ENCODE measurements around the gene ANKRD36B.
A peak's percentile ranks its signal among the peaks of the same experiment; 100 is the strongest.
"Not testable (repeated sequence)": the region's sequence is repeated elsewhere in the genome, so short reads cannot be mapped to it uniquely, and the experiment has no call there.

The ANKRD36B gene

DNA sequence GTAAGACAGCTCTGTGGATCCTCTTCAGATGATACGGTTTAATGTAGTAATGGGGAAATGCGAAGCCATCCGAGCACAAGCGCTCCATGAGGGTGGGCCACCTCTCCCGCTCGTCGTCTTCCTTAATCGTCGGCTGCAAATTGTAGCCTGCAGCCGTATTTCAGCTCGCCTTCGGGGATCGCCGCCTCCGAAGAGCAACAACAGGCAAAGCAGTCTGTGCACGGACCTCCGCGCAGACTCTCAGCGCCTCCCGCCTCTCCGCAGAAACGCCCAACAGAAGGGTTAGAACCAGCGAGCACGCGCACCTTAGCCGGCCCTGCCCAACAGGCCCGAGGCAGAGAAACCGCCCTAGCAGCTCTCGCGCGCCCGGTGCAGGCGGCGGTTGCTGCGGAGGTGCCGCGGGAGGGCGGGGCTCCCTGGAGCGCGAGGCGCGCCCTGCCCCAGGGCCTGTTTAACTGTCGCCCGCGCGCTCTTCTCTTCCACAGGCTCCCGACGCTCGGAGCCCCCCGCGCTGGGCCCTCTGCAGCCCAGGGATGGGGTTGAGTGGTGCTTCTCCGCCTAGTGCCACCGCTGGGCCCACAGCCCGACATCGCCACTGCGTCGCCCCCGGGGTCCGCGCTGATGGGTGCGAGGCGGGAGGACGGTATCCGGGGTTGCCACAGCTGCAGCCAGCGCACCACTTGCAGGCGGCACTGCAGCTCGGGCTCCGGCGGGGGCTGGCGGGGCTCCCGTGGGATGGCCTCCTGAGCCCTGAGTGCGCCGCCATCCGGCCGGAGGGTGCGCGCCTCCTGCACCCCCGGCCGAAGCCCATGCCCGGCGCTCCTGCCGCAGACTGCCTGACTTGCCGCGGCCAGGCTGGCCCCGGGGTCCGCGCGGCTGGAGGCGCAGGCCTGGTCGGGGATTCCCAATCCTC is at the start of gene ANKRD36B:
Gene ANKRD36B, minus strand, starts transcription at position 280 of the 913 bp plus-strand sequence. Its CDS starts 192 bp downstream, at position 88.
- peak within 1 kb of the TSS; percentile 100 for H3K27ac Mint-ChIP-seq
- H3K9me3 Mint-ChIP-seq; H3K36me3 Mint-ChIP-seq (ENCODE audit: low read depth); H3K4me1 Mint-ChIP-seq (ENCODE audit: low read depth): not testable (repeated sequence)
- H3K4me3 Mint-ChIP-seq = peak within 1 kb of the TSS; percentile 100
- peaks cover 18% of the 10 kb centered on the region for H3K27me3 Mint-ChIP-seq (ENCODE audit: low read depth)

DNA sequence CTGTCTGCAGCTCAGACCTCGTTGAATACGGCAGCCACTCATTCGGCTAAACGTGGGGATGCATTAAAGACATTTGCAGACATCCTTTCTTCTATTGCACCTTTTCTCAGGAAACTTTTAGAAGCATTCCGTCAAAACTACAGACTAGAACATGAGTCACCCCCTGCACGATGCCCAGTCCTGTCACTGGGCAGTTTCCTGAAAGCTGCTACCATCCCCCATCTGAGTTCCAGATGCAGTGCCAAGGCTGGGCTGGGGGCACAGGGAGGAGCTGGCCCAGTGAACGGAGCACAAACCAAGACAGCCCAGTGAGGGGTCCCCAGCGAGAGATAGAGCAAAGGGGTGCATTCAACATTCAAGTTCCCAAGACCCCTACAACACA is 36.4 kb upstream of the ANKRD36B start:
- not testable (repeated sequence) for H3K9me3 Mint-ChIP-seq; H3K27ac Mint-ChIP-seq; H3K4me3 Mint-ChIP-seq; H3K36me3 Mint-ChIP-seq (ENCODE audit: low read depth); H3K4me1 Mint-ChIP-seq (ENCODE audit: low read depth)
- H3K27me3 Mint-ChIP-seq (ENCODE audit: low read depth) = peaks cover 21% of the 10 kb centered on the region

DNA sequence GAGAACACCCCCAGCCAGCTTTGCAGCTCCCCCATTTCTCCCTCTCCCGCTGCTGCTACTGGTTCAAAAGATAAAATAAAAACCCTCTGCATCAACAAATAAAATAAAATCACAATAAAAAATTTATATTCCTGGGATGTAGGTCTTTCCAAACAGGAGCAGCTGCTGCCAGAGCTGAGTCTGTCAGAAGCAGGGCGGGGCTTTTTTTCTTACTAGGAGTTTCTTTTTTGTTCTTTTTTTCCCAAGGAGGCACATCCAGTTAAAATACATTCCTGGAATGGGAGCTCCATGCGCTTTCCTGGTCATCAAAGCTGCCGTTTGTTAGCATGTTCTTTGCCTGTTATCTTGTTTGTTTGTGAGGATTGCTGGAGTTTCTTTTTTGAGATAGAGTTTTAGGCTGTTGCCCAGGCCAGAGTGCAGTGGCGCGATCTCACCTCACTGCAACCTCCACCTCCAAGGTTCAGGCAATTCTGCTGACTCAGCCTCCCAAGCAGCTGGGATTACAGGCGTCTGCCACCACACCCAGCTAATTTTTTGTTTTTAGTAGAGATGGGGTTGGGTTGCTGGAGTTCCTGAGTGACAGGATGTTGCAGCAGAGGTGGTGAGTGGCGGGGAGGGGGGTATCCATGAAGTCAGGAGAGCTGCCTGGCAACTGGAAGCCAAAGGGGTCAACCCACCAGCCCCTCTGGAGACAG is 35.8 kb upstream of the ANKRD36B start:
- not testable (repeated sequence) for H3K4me1 Mint-ChIP-seq (ENCODE audit: low read depth); H3K27ac Mint-ChIP-seq; H3K9me3 Mint-ChIP-seq; H3K4me3 Mint-ChIP-seq; H3K36me3 Mint-ChIP-seq (ENCODE audit: low read depth)
- peaks cover 16% of the 10 kb centered on the region for H3K27me3 Mint-ChIP-seq (ENCODE audit: low read depth)

DNA sequence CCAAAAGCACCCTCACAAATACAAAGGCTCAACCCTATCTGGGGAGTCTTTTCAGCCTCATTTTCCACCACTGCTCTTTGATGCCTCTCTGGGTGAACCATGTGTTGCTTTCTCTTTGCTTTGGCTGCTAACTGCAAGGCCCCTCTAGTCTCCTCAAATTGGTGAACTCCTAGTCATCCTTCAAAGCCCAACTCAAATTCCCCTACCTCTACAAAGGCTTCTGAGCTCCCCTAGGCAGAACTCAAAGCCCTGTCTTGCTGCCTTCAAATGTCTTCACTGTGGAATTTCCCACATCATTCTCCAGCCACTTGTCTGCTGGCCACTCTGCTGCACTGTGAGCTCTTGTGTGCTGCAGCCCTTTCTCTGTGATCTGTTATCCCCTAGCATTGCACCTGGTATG is 33.3 kb upstream of the ANKRD36B start:
- not testable (repeated sequence) for H3K9me3 Mint-ChIP-seq; H3K4me1 Mint-ChIP-seq (ENCODE audit: low read depth); H3K4me3 Mint-ChIP-seq; H3K27me3 Mint-ChIP-seq (ENCODE audit: low read depth); H3K27ac Mint-ChIP-seq; H3K36me3 Mint-ChIP-seq (ENCODE audit: low read depth)

DNA sequence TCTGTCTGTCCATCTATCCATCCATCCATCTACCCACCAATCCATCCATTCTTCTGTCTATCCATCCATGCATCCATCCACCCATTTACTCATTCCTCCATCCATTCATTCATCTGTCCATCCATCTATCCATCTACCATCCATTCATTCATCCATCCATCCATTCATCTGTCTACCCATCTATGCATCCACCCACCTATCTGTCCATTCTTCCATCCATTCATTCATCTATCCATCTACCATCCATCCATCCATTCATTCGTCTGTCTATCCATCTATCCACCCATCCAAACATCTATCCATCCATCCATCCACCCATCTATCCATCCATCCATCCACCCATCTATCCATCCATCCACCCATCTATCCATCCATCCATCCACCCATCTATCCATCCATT is 30.8 kb upstream of the ANKRD36B start:
- H3K9me3 Mint-ChIP-seq = not testable (repeated sequence)

DNA sequence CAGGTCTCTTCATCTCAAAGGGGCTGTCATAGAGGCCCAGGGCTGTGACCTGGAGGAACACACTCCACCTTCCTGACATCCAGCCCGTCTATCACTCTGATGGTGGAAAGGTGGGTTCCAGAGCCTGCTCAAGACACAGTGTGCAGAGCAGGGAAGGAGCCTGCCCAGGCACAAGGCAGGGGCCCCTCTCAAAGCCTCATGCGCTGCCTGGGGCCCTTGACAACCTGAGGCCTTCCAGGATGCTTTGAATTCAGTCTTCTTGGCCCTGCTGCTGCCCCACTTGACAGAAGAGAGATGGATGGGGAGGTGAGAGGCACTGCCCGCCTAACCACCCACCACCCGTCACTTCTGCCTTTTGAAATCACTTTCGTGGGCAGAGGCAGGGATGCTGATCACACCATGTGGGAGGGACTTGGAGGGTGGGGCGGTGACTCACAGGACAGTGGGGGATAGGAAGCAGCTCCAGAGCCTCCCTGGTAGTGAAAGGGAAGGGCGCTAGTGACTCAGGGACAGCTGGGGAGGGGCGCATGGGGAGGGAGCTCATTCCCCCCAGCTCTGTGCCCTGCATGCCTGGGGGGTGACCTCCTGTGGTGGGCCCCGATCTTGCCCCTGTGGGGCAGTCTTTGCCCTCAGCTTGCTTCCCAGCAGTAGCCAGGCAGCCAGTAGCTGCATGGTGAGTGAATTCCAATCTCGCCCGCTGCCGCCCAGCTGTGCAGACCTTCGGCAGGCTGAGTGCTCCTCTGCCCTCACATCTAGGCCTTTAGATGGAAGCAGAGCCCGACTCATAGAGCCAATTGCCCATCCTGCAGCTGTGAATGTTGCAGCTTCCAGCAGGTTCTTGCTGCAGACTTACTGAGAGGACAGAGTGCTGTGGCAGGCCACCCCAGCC is 29.5 kb upstream of the ANKRD36B start:
- H3K4me1 Mint-ChIP-seq (ENCODE audit: low read depth); H3K27me3 Mint-ChIP-seq (ENCODE audit: low read depth); H3K36me3 Mint-ChIP-seq (ENCODE audit: low read depth); H3K4me3 Mint-ChIP-seq; H3K27ac Mint-ChIP-seq; H3K9me3 Mint-ChIP-seq: not testable (repeated sequence)

More for the DNA sequence above, 30.8 kb upstream of the ANKRD36B start:
- H3K36me3 Mint-ChIP-seq (ENCODE audit: low read depth); H3K27me3 Mint-ChIP-seq (ENCODE audit: low read depth); H3K27ac Mint-ChIP-seq; H3K4me1 Mint-ChIP-seq (ENCODE audit: low read depth); H3K4me3 Mint-ChIP-seq: not testable (repeated sequence)

DNA sequence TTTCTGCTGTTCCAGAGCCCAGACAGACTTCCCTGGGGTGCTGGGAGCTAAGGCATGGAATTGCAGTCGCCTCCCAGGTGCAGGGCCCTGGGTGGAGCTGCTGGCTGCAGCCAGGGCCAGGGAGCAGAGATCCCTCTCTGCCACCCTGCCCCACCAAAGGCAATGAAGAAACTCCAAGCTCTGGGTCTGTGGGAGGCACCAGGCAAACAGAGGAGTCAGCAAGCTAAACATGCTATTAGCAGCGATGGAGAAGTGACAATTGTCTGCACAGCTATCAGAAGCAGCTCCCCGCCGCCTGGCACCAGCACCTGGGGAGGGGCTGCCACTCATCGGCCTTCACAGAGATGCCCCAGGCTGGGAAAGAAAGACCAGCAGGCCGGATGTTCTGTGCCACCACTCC is 28.2 kb upstream of the ANKRD36B start:
- H3K36me3 Mint-ChIP-seq (ENCODE audit: low read depth) = no peaks in the 10 kb centered on the region
- no peak overlapping the region for H3K4me3 Mint-ChIP-seq

DNA sequence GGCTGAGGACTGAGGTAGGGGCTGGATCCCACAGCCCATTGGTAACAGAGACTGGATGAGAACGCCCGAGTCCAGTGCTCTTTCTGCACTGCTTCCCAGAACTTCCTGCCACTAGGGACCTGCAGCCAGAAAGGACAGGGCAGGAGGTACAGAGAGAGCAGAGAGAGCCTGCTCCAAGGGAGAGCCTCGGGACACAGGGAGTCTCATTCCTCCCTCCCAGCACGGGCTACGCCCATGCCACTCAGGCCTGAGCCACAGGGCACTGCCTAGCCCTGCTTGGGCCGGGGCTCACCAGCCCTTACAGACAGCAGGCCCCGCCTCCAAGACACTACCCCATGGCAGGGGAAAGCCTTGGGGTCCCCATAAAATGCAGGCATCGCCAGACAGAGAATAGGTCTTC is 26.1 kb upstream of the ANKRD36B start:
- not testable (repeated sequence) for H3K4me1 Mint-ChIP-seq (ENCODE audit: low read depth); H3K4me3 Mint-ChIP-seq; H3K36me3 Mint-ChIP-seq (ENCODE audit: low read depth); H3K27me3 Mint-ChIP-seq (ENCODE audit: low read depth); H3K27ac Mint-ChIP-seq; H3K9me3 Mint-ChIP-seq

More for the DNA sequence above, 28.2 kb upstream of the ANKRD36B start:
- Mint-ChIP-seq H3K27ac (no peak overlapping the region), H3K27me3 (ENCODE audit: low read depth) (no peaks in the 10 kb centered on the region), H3K4me1 (ENCODE audit: low read depth) (no peaks in the 10 kb centered on the region), H3K9me3 (no peaks in the 10 kb centered on the region)

DNA sequence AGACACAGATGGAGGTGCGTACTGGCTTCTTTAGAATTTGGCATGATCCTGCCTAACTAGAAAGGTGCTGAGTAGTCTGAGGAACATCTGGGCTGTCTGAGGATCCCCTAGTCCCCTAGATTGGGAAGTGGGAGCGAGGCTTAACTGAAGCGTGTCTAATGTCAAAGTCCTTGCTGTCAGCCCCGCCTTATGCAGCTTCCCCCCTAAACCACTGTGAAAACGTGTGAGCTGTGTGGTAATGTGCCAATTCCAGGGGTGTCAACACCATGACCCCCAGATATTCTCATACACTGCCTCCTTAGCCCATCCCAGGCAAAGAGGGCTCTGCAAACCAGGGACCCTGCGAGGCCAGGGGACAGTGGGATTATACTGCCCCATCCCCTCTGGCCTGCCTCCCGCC is 22.2 kb upstream of the ANKRD36B start:
- H3K4me1 Mint-ChIP-seq (ENCODE audit: low read depth); H3K9me3 Mint-ChIP-seq; H3K27me3 Mint-ChIP-seq (ENCODE audit: low read depth); H3K36me3 Mint-ChIP-seq (ENCODE audit: low read depth); H3K4me3 Mint-ChIP-seq; H3K27ac Mint-ChIP-seq: not testable (repeated sequence)

DNA sequence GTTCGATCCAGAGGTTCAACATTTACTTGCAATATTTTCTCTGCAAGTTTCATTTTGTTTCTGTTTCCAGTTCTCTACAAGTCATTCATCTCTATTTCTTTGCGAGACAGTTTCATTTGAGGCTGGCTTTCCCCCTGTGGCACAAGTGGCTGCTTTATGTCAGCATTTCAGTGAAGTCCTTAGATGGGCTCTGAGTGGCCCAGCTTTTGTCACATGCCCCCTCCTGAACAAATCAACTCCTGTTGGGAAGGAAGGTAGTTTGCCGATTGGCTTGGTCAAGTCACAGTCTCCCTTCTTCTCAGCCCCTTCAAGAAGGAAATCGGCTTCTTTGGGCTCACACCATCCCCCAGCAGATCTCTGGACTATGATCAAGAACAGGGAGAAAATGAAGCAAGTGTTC is 19.1 kb upstream of the ANKRD36B start:
- H3K27ac Mint-ChIP-seq; H3K4me1 Mint-ChIP-seq (ENCODE audit: low read depth); H3K36me3 Mint-ChIP-seq (ENCODE audit: low read depth); H3K4me3 Mint-ChIP-seq; H3K27me3 Mint-ChIP-seq (ENCODE audit: low read depth); H3K9me3 Mint-ChIP-seq: not testable (repeated sequence)

DNA sequence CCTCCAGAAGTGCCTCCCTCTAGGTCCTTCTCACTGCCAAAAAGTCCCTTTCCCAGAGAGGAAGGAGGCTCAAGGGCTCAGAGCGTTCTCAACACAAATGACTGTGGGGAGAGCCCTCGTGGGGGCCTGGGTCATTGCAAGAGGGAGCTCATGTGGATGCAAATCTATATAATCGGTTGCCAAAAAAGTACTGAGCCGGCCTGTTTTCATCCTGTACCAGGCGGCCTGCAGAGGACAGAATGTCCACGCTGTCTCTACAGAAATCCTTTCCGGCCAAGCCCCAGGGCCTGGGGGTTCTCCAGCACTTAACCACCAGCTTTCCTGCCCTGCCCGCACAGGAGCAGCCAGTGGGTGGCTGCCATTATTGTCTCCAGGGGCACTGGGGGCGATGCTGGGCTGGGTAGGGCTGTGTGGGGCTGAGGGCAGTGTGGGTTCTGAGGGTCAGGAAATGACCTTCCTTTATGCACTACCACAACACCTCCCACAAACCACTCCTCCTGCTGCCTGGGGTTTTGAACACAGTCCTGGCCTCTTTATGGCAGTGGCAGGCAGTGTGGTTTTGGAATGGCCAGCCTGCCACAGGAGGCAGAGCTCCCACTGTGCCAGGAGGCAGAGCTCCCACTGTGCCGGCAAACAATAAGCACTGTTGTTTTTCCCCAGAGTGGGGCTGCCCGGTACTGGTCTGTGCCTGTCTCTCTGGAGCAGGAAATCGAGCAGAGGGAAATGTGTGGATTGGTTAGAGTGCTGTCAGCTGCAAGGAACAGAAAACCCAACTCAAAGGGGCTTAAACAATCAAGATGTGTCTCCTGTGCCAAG is 16.1 kb upstream of the ANKRD36B start:
- H3K4me1 Mint-ChIP-seq (ENCODE audit: low read depth); H3K9me3 Mint-ChIP-seq; H3K4me3 Mint-ChIP-seq; H3K27ac Mint-ChIP-seq; H3K36me3 Mint-ChIP-seq (ENCODE audit: low read depth); H3K27me3 Mint-ChIP-seq (ENCODE audit: low read depth): not testable (repeated sequence)

DNA sequence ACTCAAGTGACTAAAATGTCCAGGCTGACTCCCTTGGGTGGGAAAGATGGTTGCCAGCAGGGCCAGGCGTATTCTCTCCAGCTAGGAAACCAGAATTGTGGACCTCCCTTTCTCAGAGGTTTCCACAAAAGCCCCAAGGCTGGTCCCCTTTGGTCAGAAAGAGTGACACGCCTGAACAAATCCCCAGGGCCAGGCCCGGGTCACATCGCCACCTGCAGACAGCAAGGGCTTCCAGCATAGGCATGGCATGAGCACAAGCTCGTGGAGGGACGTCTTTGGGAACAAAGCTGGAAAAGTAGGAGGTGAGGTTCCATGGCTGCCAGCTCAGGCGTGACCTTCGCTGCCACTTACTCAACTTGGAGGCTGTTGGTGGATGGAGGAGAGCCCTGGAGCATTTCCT is 15.4 kb upstream of the ANKRD36B start:
- not testable (repeated sequence) for H3K9me3 Mint-ChIP-seq; H3K27ac Mint-ChIP-seq; H3K4me3 Mint-ChIP-seq; H3K36me3 Mint-ChIP-seq (ENCODE audit: low read depth); H3K4me1 Mint-ChIP-seq (ENCODE audit: low read depth); H3K27me3 Mint-ChIP-seq (ENCODE audit: low read depth)

DNA sequence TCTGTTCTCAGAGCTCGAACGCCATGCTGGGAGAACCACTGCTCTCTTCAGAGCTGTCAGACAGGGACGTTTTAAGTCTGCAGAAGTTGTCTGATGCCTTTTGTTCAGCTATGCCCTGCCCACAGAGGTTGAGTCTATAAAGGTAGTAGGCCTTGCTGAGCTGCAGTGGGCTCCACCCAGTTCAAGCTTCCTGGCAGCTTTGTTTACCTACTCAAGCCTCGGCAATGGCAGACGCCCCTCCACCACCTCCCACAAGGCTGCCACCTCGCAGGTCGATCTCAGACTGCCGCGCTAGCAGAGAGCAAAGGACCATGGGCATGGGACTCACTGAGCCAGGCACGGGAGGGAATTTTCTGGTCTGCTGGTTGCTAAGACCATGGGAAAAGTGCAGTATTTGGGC is 11.9 kb upstream of the ANKRD36B start:
- H3K4me3 Mint-ChIP-seq; H3K27ac Mint-ChIP-seq; H3K9me3 Mint-ChIP-seq; H3K4me1 Mint-ChIP-seq (ENCODE audit: low read depth); H3K36me3 Mint-ChIP-seq (ENCODE audit: low read depth): not testable (repeated sequence)
- peaks cover 30% of the 10 kb centered on the region for H3K27me3 Mint-ChIP-seq (ENCODE audit: low read depth)

DNA sequence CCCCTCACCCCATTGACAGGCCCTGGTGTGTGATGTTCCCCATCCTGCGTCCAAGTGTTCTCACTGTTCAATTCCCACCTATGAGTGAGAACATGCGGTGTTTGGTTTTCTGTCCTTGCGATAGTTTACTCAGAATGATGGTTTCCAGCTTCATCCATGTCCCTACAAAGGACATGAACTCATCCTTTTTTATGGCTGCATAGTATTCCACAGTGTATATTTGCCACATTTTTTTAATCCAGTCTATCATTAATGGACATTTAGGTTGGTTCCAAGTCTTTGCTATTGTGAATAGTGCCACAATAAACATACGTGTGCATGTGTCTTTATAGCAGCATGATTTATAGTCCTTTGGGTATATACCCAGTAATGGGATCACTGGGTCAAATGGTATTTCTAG is 6.5 kb upstream of the ANKRD36B start:
- H3K9me3 Mint-ChIP-seq; H3K4me3 Mint-ChIP-seq; H3K27ac Mint-ChIP-seq; H3K4me1 Mint-ChIP-seq (ENCODE audit: low read depth); H3K36me3 Mint-ChIP-seq (ENCODE audit: low read depth): not testable (repeated sequence)
- H3K27me3 Mint-ChIP-seq (ENCODE audit: low read depth) = peaks cover 48% of the 10 kb centered on the region
